Endometrial microvascular endothelial cells (primary cell): ENCODE measurements around the gene ARV1. TPM values are rescaled to one million over a fixed set of nuclear protein-coding genes. Genes with fewer than 3 reads are reported as not detected.

Source experiments
- total RNA-seq: library from RNA; depleted of rRNA; stranded (reverse); fragments of >200 nt; gene quantifications from one replicate; pipeline ENCODE4 v1.2.3, GENCODE V29; 2015; ENCODE audit errors: inconsistent ontology term

ARV1 gene
- total RNA-seq, 1 donor from 2014 or later: 19.1 TPM

Other genes starting within 250 kb of the ARV1 start
- gene CAPN9, start 231.7 kb upstream of the ARV1 start, total RNA-seq: not detected
- gene C1orf198, start 110.6 kb upstream of the ARV1 start, total RNA-seq: 19.5 TPM
- 15.1 TPM for gene TTC13, start 233 bp upstream of the ARV1 start, total RNA-seq
- gene FAM89A, start 61.2 kb downstream of the ARV1 start, total RNA-seq: 10.0 TPM
- gene TRIM67, start 183.0 kb downstream of the ARV1 start, total RNA-seq: not detected